ENCODE measurements around the gene ZDHHC16.
A peak's percentile ranks its signal among the peaks of the same experiment; 100 is the strongest.
"Not testable (repeated sequence)": the region's sequence is repeated elsewhere in the genome, so short reads cannot be mapped to it uniquely, and the experiment has no call there.

Gene ZDHHC16

GRCh38 chr10:97435211-97435610 lies 10.8 kb upstream of the ZDHHC16 start:
- no peak for DNase-seq

GRCh38 chr10:97442277-97442676 lies 3.7 kb upstream of the ZDHHC16 start:
- no peak for DNase-seq

- DNase-seq = no peak
These were observed 1.8 kb upstream of the ZDHHC16 start for GRCh38 chr10:97444212-97444611.

GRCh38 chr10:97445357-97445721 lies 636 bp upstream of the ZDHHC16 start:
- DNase-seq = no peak

- DNase-seq = no peak
These were observed 4.9 kb downstream of the ZDHHC16 start for GRCh38 chr10:97450828-97451227.

GRCh38 chr10:97451605-97452004 lies 5.6 kb downstream of the ZDHHC16 start:
- DNase-seq = no peak

- DNase-seq = no peak
These were observed 6.4 kb downstream of the ZDHHC16 start for GRCh38 chr10:97452352-97452751.

- DNase-seq = no peak
These were observed 8.5 kb downstream of the ZDHHC16 start for GRCh38 chr10:97454330-97455036.

GRCh38 chr10:97456034-97456685 lies 10.2 kb downstream of the ZDHHC16 start:
- no peak for DNase-seq

GRCh38 chr10:97456686-97457065 lies 10.7 kb downstream of the ZDHHC16 start:
- DNase-seq = no peak

- DNase-seq = no peak
These were observed 13.1 kb downstream of the ZDHHC16 start for GRCh38 chr10:97459111-97459510.

- DNase-seq = no peak
These were observed 14.0 kb downstream of the ZDHHC16 start for GRCh38 chr10:97459933-97460332.

GRCh38 chr10:97462309-97462708 lies 16.3 kb downstream of the ZDHHC16 start:
- no peak for DNase-seq

GRCh38 chr10:97463363-97464132 lies 17.6 kb downstream of the ZDHHC16 start:
- peak; percentile 71 for DNase-seq

- no peak for DNase-seq
These were observed 18.3 kb downstream of the ZDHHC16 start for GRCh38 chr10:97464226-97464625.

GRCh38 chr10:97465982-97466381 lies 20.0 kb downstream of the ZDHHC16 start:
- DNase-seq = no peak

- DNase-seq = no peak
These were observed 20.8 kb downstream of the ZDHHC16 start for GRCh38 chr10:97466755-97467154.

- DNase-seq = peak; percentile 41
These were observed 22.2 kb downstream of the ZDHHC16 start for GRCh38 chr10:97468162-97468561.

- DNase-seq = peak; percentile 16
These were observed 22.8 kb downstream of the ZDHHC16 start for GRCh38 chr10:97468781-97469180.

GRCh38 chr10:97474918-97475317 lies 28.9 kb downstream of the ZDHHC16 start:
- no peak for DNase-seq

- no peak for DNase-seq
These were observed 30.1 kb downstream of the ZDHHC16 start for GRCh38 chr10:97475936-97476594.

- DNase-seq = not testable (repeated sequence)
These were observed 33.4 kb downstream of the ZDHHC16 start for GRCh38 chr10:97479410-97479809.

GRCh38 chr10:97479939-97480338 lies 34.0 kb downstream of the ZDHHC16 start:
- DNase-seq = no peak
